Epidermal melanocyte (primary cell): ENCODE results near the gene MEG3.

Experiments
- DNase-seq: peaks from one replicate; pipeline ENCODE4 v3.0.0; 2011; ENCODE audit warnings: low spot score; ENCODE audit not compliant: insufficient read length

MEG3 gene

DNA sequence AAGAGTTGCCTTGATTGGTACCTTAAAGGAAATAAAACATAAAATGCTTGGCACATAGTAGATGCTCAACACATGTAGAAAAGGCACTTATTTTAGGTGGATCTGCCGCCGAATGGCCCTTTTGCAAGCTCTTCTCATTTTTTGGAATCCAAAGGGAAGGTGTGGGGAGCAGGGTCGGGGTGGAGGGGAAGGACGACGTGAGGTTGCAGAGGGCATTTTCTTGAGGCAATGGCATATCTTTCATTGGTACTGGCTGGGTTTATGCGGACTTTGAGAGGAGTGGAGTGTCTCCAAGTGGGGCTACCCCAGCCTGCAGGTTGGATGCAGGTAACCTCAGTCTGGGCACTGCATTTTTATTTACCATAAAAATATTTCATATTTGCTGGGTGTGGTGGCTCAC, 69.5 kb downstream of the MEG3 start:
- DNase-seq: no peak

DNA sequence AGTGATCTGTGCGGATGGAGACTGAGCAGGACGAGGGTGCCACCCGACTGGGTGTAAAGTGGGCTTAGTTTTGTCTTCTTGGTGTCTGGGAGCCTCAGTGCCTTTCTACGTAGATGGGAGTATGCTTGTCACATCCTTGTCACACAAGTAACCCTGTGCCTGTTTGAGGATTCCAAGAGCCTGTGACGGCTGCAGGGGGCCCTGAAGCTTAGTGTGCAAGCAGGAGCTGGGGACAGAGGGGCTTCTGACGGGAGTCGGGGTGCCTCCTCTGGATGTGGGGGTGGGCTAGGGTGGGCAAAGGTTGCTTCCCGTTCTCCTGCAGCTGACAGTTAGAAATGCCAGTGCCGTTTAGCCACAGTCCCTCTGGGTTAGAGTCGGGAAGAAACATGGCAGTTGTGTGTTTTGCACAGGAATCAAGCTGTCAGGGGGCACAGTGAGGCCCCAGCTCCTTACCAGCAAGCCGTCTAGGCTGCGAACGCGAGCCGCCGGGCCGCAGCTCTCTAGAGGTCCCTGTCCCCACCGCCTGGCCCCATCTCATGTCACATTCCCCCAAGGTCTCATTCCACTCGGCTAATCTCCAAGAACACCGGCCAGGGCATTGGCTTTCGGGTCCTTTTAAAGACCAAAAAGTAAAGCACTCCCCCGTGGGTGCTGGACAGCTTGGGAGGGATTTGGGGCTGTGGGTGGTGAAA, 70.6 kb downstream of the MEG3 start:
- no peak for DNase-seq

DNA sequence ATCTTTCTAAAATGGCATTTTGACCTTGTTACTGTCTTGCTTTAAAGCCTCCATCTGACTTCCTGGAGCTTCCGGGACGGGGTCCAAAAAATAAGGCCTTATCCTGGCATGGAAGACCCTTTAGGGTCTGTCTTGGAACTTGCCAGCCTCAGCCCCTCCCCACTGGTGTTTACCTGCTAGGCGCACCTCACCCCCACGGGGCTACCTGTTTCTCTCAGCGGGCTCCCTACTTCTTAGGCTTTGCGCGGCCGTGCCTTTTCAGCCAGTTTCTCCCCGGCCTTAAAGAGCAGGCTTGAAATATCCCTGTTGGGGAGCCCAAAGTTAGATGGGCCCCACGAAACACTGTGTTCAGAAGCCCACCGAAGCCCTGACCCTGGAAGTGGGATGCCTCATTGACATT, 72.5 kb downstream of the MEG3 start:
- DNase-seq: no peak

DNA sequence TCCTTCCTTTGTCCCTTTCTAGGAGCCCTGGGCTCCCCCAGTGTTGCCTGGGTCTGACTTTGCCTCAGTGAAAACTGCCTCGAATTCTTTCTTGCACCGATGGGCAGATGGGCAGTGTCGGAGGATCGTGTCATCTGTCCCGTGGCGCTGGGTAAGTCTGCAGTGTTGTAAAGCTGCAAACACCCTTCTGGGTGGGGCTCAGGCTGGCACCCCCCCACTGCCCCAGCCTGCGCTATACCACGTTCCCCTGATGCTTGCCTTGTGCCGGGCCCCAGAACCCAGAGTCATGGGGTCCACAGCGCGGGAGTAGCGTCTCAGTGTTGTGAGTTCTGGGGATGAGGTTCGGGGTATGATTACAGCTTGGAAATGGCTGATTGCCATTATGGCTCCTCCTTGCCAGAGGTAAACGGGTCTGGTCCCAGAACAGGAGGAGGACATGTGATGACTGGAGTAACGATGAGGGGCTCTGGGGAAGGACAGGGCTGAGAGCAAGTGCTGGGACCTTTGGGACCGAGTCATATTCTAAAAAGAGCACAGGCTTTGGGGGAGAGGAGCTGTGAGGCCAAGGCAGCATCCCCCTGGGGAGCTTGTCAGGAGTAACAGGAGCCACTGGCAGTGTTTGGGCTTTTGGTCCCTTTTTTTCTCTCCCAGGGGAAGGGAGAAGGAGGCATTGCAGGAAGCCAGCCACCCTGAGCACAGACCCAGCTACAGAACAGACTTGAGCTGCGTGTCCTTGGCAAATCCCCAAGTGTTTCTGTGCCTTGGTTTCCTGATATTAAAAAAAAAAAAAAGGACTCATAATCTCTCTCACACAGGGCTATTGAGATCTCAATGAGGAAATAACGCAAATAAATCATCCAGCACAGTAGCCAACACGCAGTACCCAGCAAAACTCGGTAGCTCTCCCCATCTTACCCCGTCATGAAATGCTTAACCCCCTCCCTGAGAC, 73.3 kb downstream of the MEG3 start:
- no peak for DNase-seq

DNA sequence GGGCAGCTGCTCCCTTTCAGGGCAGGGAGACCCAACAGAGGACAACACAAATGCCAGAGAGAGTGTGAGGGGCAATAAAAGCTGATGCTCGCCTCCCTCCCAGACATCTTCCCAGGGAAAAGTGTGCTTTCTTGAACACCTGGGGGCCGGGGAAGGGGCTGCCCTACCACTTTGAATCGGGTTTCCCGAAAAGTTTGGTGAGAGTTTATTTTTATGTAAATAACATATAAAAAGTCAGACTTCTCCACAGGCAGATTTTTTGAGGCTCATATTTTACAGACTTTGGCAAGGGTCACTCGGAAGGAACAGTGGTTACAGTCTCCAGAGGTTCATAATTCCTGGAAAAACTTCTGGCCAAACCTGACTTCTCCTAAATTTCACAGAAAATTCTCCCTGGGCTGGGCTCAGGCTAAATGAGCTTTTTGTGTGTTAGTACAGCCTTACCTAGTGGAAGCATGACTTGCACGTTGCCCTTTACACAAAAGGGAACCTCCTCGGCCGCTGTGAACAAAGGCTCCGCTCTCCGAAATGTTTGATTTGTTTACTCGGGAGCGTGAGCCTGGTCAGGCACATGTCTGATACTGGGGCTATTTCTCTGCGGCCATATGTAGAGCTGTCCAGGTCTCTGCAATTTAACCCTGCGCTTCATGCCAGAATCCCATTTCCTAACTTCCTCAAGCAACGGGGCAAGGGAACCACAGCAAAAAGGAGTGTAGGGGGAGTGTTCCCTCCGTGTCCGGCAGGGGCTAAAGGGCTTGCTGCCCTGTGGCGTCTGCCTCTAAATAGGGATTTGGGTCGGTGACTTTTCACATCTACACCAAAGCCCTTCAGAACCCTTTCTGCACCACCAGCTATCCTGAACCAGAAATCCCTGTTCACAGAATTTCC, 74.2 kb downstream of the MEG3 start:
- DNase-seq: no peak

DNA sequence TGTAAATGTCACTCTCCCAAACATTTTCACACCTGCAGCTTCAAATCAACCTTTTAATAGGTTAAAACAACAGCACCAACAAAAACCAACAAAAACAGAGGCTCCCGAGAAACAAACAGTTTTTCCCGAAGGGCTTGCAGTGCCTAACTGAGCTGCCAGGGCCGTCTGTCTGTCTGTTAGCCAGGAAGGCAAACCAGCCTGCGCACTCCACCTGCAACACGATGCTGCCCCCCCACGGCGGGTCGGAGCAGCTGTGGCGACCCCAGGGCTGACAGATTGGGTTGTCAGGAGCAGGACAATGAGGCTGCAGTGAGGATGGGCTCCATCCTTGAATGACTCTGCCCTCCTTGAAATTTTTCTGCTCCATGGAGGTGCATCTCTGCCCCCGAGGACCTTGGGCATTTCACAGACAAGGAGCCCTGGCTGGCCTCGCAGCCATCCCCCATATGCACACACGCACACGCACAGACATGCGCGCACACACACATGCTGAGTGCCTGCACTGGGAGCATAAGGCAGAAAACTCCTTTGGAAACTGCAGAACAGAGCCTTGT, 75.0 kb downstream of the MEG3 start:
- DNase-seq: no peak

DNA sequence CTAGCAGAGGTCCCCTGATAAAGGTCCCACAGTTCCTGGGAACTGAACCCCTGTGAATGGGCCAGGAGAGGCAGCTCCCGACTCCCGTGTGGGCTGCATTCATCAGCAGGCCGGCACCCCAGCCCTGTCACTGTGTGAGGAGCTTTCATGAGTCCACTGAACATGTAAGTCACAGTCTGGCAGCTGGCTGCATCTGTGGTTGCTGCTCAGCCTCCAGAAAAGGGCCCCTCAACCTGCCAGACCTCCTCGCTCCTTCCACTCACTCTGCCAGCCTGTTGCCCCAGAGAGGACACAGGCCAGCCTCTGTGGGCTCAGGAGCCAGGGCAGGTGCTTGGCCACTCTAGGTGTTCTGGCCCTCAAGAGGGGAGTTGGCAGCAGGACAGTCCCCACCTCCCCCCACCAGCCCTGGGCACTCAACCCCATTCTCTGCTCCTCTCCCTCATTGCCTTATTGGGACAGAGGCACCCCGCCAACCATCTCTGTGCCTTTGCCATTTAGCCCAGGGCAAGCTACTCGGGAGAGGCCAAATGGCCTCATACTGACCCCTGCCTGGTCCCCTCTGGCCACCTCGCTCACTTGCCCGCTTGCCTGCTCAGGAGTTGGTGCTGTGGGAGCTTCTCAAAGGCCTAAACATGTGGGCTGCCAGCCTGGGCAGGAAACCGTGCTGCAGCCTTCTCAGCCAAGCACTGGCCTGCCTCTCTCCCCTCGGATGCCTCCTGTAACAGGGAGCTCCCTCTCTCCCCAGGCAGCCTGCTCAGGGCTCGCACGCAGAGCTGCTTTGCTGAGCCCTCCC, 75.7 kb downstream of the MEG3 start:
- no peak for DNase-seq

DNA sequence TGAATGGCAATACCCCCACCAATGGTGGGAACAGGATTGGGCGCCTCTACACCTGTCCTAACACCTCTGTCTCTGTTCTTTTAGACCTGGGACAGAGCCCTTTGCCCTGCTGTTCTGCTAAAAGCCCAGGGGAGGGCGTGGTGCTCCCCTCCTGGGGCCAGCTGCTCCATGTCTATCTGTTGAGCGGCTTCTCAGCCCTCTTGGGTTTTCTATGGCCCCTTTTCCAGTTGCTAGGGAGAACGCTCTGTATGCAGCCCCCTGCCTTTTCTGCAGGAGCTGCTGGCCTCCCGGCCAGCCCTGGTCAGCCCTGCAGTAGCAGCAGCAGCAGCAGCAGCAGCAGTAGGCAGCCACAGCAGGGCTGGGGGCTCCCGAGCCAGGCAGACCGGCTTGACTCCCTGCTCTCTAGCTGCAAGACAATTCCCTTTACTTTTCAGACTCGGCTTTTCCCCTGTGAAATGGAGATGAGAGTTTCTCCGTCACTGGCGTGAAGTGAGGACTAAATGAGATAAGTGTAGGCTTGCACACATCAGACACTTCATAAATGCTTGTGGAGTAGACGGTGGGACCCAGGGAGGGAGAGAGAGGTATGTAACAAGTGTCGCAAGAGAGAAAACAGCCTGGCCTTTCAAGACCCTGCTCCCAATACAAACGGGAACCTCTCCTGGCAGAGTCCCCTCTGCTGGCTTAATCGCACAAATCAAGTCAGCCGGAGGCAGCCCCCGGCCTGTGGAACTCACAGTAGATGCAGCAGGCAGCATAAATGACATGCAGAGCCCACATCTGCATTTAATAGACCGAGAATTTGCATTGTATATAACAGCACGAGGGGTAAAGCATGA, 76.6 kb downstream of the MEG3 start:
- no peak for DNase-seq

DNA sequence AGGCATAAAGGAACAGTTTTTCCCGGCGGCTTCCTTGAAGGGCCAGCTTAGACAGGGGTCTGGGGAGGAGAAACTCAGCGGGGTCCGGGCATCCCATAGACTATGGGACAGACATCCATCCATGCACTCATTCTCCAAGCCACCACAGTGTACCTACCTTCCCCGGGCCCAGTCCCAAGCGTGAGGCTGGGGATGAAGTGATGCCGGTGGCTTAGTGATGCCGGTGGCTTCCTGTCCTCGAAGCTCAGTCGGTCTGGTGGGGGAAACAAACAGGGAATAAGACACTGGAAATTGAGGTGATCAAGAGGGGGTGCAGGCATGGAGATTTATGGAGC, 77.2 kb downstream of the MEG3 start:
- no peak for DNase-seq

DNA sequence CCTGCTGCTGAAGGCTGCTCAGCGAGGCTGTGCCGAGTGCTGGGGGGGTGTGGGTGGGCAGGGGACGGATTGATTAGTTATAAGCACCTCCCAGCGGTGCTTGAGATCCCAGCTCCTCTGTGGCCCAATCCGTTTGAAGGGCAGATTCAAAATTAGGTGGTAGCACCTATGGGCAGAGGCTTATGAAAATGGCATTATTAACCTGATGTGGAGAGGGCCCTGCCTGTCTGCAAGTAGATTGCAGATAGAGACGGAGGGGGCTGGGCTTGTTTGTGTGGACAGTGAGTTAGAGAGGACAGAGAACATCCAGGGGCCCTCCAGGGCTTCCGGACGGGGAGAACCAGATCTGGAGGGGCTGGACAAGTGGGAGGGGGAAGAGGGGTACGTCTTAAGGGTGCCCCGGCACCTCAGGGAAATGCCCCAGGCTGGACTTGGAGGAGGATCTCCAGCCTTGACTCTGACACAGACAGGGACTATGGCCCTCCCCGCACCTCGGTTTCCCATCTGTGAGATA, 77.8 kb downstream of the MEG3 start, which contains the start of gene RTL1:
Gene RTL1, minus strand, starts transcription at position 51 of the 514 bp plus-strand sequence. CDS start 18,934 bp downstream, outside the sequence.
- DNase-seq: no peak

DNA sequence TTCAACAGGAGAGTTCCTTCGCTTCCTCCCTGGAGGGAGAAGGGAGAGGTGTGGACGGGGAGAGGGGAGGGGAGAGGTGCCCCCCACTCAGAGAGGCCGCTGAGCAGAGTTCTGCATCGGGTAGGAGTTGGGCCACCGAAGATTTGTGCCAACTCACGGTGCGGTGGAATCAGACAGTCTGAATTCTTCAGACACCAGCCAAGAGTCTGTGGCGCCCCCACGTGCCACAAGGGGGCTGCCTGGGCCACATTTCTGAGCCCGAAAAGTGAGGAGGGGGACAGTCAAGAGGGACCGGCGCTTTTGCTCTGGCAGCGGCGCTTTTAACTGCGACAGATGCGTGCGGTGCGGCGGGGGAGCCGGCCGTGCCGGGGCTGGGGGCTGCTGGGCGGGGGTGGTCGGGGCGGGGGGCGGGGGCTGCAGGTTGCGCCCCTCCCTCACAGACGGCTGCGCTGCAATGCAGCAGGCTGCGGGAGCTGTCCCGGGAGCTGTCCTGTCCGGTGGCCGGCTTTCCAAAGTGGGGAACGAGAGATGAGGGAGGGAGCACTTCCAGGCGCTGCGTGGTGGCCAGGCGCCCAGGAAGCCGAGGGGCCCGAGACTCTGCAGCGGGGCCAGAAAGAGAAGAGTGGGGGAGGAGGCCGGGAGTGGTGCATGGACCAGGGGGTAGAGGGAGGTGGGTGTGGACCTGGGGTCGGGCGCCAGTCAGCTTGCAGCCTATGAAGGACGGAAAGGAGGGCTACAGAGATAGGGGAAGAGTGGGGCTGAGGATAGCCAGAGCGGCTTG, 78.6 kb downstream of the MEG3 start:
- DNase-seq: no peak

DNA sequence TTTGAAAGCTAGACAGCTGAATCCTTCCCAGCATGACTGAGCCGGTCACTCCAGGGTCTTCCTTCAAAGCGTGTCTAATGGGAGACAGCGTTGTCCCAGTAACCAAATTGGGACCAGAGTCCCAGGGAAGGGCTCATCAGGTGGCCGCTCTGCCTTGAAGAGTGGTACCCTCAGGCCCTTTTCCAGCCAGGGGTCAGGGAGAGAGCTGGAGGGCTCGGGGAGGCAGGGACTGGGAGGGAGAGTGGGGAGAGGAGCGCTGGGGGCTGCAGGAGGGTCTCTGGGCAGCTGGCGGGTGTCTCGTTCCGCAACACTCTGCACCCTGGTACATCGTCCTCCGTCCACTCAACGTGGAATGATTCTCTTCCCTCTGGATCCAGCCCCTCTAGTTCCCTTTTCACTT, 79.2 kb downstream of the MEG3 start:
- DNase-seq: no peak

DNA sequence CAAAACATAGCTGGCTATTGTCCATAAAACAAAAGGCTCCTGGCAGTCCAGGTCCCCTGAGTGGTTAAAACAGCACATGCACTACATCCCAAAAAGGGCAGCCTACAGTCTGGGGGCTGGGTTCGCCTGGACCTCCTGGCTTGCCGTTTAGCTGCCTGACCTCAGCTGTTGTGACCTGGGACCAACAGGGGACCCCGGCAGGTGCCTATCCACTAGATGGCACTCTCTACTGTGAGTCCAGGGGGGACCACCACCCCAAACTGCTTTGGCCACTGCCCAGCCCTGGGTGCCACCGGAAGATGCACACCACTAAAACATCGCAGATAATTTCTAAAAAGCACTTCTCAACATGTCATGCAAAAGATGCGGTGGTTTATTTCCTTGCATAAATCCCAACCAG, 80.5 kb downstream of the MEG3 start:
- DNase-seq: no peak

DNA sequence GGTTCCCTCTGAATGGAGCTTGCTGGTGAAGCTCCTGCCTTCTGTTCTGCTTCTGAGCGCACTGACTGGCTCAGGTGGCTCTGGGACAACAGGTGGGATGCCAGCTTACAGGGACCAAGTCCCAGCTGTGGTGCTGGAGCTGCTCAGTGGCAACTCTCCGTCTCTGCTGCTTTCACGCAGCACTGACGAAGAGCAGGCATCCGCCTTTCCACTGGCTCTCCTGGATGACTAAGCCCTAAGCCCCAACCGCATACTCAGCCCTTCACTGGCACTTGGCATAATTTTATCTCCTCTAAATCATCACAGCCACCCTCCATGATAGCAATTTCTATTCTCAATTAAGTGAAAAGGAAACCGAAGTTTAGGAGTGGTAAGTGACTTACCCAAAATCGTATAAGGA, 81.3 kb downstream of the MEG3 start:
- no peak for DNase-seq

DNA sequence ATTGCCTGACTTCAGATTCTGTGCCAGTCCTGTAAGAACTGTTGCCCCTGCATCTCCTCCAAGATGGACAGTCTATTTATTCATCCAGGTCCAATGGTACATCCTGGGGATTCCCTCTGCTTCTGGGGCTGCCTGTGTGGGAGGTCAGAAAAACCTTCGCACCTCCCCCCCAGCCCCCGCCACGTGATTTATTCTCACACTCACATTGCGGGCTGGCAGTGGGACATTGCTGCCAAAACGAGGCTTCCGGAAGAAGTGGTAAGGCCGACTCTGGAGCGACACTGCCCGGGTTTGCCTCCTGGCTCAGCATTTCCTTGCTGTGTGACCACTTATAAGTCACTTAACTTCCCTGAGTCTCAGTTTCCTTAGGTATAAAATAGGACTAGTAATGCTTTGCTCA, 83.5 kb downstream of the MEG3 start:
- no peak for DNase-seq
